Measurements from ENCODE around the gene USP7. TPM values are rescaled to one million over a fixed set of nuclear protein-coding genes. Genes with fewer than 3 reads are reported as not detected.
"Not testable (repeated sequence)": the region's sequence is repeated elsewhere in the genome, so short reads cannot be mapped to it uniquely, and the experiment has no call there.

USP7 gene
- polyA plus RNA-seq, 1 donor = 110 TPM

DNA sequence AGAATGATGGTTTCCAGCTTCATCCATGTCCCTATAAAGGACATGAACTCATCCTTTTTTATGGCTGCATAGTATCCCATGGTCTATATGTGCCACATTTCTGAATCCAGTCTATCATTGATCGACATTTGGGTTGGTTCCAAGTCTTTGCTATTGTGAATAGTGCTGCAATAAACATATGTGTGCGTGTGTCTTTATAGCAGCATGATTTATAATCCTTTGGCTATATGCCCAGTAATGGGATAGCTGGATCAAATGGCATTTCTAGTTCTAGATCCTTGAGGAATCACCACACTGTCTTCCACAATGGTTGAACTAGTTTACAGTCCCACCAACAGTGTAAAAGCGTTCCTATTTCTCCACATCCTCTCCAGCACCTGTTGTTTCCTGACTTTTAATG is 12.5 kb upstream of the USP7 start:
- not testable (repeated sequence) for H3K27me3 ChIP-seq (ENCODE audit: control insufficient read depth, insufficient read depth, low read length); H3K27ac ChIP-seq (ENCODE audit: low read length); H3K4me3 ChIP-seq (ENCODE audit: low read length); DNase-seq; H3K9me3 ChIP-seq (ENCODE audit: control insufficient read depth, low read depth, low read length); H3K4me1 ChIP-seq (ENCODE audit: control insufficient read depth, insufficient read depth, low read length); H3K36me3 ChIP-seq (ENCODE audit: control insufficient read depth, insufficient read depth, low read length)
- no CpG with 5 or more reads among the region's 3 CpGs for WGBS (ENCODE audit: insufficient coverage, low lambda C conversion rate)

DNA sequence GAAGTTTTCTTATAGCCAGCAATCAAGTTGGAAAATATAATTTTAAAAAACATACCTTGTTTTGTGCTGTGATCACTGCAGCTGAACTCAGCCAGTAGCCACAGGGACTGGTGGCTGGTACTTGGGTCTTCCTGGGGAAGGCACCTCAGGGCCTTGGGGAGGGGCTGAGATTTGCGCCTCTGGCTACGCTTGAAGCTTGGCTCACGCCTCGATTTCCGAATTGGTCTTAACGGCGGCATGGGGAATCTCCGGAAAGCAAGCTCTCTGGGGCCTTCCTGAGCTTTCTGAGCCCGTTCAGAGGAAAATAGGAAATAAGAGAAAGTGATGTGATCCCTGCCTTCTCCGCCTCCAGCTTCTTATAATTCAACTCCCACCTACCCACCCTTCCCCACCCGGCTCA is 11.3 kb upstream of the USP7 start:
- no peak overlapping the region for H3K27ac ChIP-seq (ENCODE audit: low read length)
- no peaks in the 10 kb centered on the region for H3K36me3 ChIP-seq (ENCODE audit: control insufficient read depth, insufficient read depth, low read length)
- H3K9me3 ChIP-seq (ENCODE audit: control insufficient read depth, low read depth, low read length) = no peaks in the 10 kb centered on the region
- no peak overlapping the region for H3K4me3 ChIP-seq (ENCODE audit: low read length)
- H3K27me3 ChIP-seq (ENCODE audit: control insufficient read depth, insufficient read depth, low read length) = no peaks in the 10 kb centered on the region
- no peak for DNase-seq
- no peaks in the 10 kb centered on the region for H3K4me1 ChIP-seq (ENCODE audit: control insufficient read depth, insufficient read depth, low read length)
- WGBS (ENCODE audit: insufficient coverage, low lambda C conversion rate) = 68% methylated on average over 2 of the region's 11 CpGs

- Histone ChIP-seq H3K27ac (ENCODE audit: low read length) (no peak overlapping the region), H3K27me3 (ENCODE audit: control insufficient read depth, insufficient read depth, low read length) (no peaks in the 10 kb centered on the region), H3K4me1 (ENCODE audit: control insufficient read depth, insufficient read depth, low read length) (no peaks in the 10 kb centered on the region), H3K36me3 (ENCODE audit: control insufficient read depth, insufficient read depth, low read length) (no peaks in the 10 kb centered on the region), H3K4me3 (ENCODE audit: low read length) (no peak overlapping the region), H3K9me3 (ENCODE audit: control insufficient read depth, low read depth, low read length) (no peaks in the 10 kb centered on the region)
- WGBS (ENCODE audit: insufficient coverage, low lambda C conversion rate) = no CpG with 5 or more reads among the region's 7 CpGs
- DNase-seq = no peak
Observed at GRCh38 chr16:8972843-8973586, 9.3 kb upstream of the USP7 start.

- no peaks in the 10 kb centered on the region for H3K36me3 ChIP-seq (ENCODE audit: control insufficient read depth, insufficient read depth, low read length)
- 100% methylated on average over 1 of the region's 1 CpG for WGBS (ENCODE audit: insufficient coverage, low lambda C conversion rate)
- H3K4me1 ChIP-seq (ENCODE audit: control insufficient read depth, insufficient read depth, low read length) = no peaks in the 10 kb centered on the region
- H3K27ac ChIP-seq (ENCODE audit: low read length) = no peak overlapping the region
- H3K9me3 ChIP-seq (ENCODE audit: control insufficient read depth, low read depth, low read length) = no peaks in the 10 kb centered on the region
- no peak overlapping the region for H3K4me3 ChIP-seq (ENCODE audit: low read length)
- DNase-seq = no peak
- no peaks in the 10 kb centered on the region for H3K27me3 ChIP-seq (ENCODE audit: control insufficient read depth, insufficient read depth, low read length)
Observed at GRCh38 chr16:8971416-8971815, 7.7 kb upstream of the USP7 start.

DNA sequence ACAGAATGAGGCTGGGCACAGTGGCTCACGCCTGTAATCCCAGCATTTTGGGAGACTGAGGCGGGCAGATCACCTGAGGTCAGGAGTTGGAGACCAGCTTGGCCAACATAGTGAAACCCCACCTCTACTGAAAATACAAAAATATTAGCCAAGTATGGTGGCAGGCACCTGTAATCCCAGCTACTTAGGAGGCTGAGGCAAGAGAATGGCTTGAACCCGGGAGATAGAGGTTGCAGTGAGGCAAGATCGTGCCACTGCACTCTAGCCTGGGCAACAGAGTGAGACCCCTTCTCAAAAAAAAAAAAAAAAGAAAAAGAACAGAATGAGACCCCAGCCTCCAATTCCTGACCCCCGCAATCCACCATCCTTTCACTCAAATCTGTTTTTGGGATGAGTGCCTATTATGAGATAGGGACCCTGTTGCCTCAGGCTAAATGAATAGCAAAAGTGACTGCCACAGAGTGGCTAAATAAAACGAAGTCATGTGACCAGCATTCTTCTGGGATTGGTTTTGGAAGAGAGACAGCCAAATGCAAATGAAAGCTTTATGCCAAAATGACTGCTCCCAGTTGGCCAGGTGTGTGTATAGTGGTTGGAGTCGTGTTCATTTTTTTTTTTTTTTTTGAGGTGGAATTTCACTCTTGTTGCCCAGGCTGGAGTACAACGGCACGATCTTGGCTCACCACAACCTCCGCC is 5.6 kb upstream of the USP7 start:
- H3K4me3 ChIP-seq (ENCODE audit: low read length); H3K4me1 ChIP-seq (ENCODE audit: control insufficient read depth, insufficient read depth, low read length); H3K36me3 ChIP-seq (ENCODE audit: control insufficient read depth, insufficient read depth, low read length); DNase-seq; H3K9me3 ChIP-seq (ENCODE audit: control insufficient read depth, low read depth, low read length); H3K27me3 ChIP-seq (ENCODE audit: control insufficient read depth, insufficient read depth, low read length); H3K27ac ChIP-seq (ENCODE audit: low read length): not testable (repeated sequence)
- WGBS (ENCODE audit: insufficient coverage, low lambda C conversion rate) = 60% methylated on average over 1 of the region's 10 CpGs

DNA sequence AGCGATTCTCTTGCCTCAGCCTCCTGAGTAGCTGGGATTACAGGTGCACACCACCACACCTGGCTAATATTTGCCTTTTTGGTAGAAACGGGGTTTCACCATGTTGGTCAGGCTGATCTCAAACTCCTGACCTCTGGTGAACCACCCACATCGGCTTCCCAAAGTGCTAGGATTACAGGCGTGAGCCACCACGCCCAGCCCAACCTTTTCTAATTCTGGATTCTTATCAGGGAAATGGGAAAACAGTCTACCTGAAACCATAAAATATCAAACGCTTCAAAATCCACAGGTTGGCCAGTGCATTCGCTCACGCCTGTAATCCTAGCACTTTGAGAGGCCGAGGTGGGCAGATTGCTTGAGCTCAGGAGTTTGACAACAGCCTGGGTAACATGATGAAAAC is 4.3 kb upstream of the USP7 start:
- DNase-seq; H3K9me3 ChIP-seq (ENCODE audit: control insufficient read depth, low read depth, low read length); H3K4me3 ChIP-seq (ENCODE audit: low read length); H3K27ac ChIP-seq (ENCODE audit: low read length); H3K27me3 ChIP-seq (ENCODE audit: control insufficient read depth, insufficient read depth, low read length); H3K4me1 ChIP-seq (ENCODE audit: control insufficient read depth, insufficient read depth, low read length); H3K36me3 ChIP-seq (ENCODE audit: control insufficient read depth, insufficient read depth, low read length): not testable (repeated sequence)
- 60% methylated on average over 1 of the region's 9 CpGs for WGBS (ENCODE audit: insufficient coverage, low lambda C conversion rate)

DNA sequence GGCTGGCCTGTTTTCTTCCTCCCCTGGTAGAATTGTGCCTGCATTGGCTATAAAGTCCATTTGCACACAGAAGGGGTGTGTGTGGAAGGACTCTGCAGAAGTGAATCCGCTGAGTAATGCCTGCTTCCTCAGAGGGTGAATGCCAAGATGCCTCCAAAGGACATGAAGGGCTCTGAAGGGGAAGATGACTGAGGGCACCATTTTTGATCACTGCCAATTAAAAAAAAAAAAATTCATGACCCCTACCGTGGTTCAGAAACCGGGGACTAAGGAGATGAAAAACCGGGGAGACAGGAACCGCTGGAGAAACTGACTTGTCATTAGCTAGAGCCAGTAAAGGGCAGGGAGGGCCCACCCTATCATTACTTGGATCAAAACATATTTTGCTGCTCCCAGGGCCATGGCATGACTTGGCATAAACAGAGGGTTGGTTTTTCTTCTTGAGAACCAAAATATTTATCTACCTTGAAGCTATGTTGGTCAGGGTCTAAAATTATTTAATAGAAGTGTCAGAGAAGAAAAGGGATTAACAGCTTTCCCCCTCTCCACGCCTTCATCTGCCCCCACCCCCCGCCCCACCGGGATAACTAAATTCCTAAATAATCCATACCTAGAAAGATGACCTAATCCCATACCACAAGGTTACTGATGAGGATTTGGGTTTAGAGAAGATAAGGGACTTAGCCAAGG is 3.6 kb upstream of the USP7 start:
- Histone ChIP-seq H3K9me3 (ENCODE audit: control insufficient read depth, low read depth, low read length) (no peaks in the 10 kb centered on the region), H3K4me1 (ENCODE audit: control insufficient read depth, insufficient read depth, low read length) (no peaks in the 10 kb centered on the region), H3K36me3 (ENCODE audit: control insufficient read depth, insufficient read depth, low read length) (no peaks in the 10 kb centered on the region), H3K27ac (ENCODE audit: low read length) (no peak overlapping the region), H3K27me3 (ENCODE audit: control insufficient read depth, insufficient read depth, low read length) (no peaks in the 10 kb centered on the region), H3K4me3 (ENCODE audit: low read length) (no peak overlapping the region)
- DNase-seq = no peak
- WGBS (ENCODE audit: insufficient coverage, low lambda C conversion rate) = 60% methylated on average over 1 of the region's 8 CpGs

GRCh38 chr16:8966817-8967131 is 3.1 kb upstream of the USP7 start:
- H3K27me3 ChIP-seq (ENCODE audit: control insufficient read depth, insufficient read depth, low read length) = no peaks in the 10 kb centered on the region
- no peak for DNase-seq
- H3K9me3 ChIP-seq (ENCODE audit: control insufficient read depth, low read depth, low read length) = no peaks in the 10 kb centered on the region
- H3K4me3 ChIP-seq (ENCODE audit: low read length) = no peak overlapping the region
- H3K36me3 ChIP-seq (ENCODE audit: control insufficient read depth, insufficient read depth, low read length) = no peaks in the 10 kb centered on the region
- WGBS (ENCODE audit: insufficient coverage, low lambda C conversion rate) = no CpG with 5 or more reads among the region's 3 CpGs
- peaks cover 2% of the 10 kb centered on the region for H3K4me1 ChIP-seq (ENCODE audit: control insufficient read depth, insufficient read depth, low read length)
- no peak overlapping the region for H3K27ac ChIP-seq (ENCODE audit: low read length)

DNA sequence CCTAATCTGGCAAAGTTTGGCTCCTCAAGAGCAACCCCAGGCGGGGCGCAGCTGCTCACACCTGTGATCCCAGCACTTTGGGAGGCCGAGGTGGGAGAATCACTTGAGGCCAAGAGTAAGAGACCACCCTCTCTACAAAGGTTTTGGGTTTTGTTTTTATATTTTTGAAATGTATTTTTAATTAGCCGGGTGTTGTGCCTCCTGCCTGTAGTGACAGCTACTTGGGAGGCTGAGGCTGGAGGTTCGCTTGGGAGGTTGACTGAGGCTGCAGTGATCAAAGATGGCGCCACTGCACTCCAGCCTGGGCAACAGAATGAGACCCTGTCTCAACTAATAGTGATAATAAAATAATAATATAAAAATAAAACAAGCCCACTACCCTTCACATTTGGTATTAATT is 756 bp upstream of the USP7 start:
- peak overlapping the region; percentile 56 for H3K27ac ChIP-seq (ENCODE audit: low read length)
- H3K36me3 ChIP-seq (ENCODE audit: control insufficient read depth, insufficient read depth, low read length) = no peaks in the 10 kb centered on the region
- H3K27me3 ChIP-seq (ENCODE audit: control insufficient read depth, insufficient read depth, low read length) = no peaks in the 10 kb centered on the region
- H3K4me1 ChIP-seq (ENCODE audit: control insufficient read depth, insufficient read depth, low read length) = peaks cover 19% of the 10 kb centered on the region
- DNase-seq = no peak
- H3K9me3 ChIP-seq (ENCODE audit: control insufficient read depth, low read depth, low read length) = no peaks in the 10 kb centered on the region
- WGBS (ENCODE audit: insufficient coverage, low lambda C conversion rate) = 100% methylated on average over 1 of the region's 6 CpGs
- H3K4me3 ChIP-seq (ENCODE audit: low read length) = peak overlapping the region; percentile 67

- WGBS (ENCODE audit: insufficient coverage, low lambda C conversion rate) = no CpG with 5 or more reads among the region's 146 CpGs
- Histone ChIP-seq H3K9me3 (ENCODE audit: control insufficient read depth, low read depth, low read length) (no peaks in the 10 kb centered on the region), H3K27me3 (ENCODE audit: control insufficient read depth, insufficient read depth, low read length) (no peaks in the 10 kb centered on the region), H3K27ac (ENCODE audit: low read length) (no peak overlapping the region), H3K36me3 (ENCODE audit: control insufficient read depth, insufficient read depth, low read length) (no peaks in the 10 kb centered on the region), H3K4me1 (ENCODE audit: control insufficient read depth, insufficient read depth, low read length) (peaks cover 28% of the 10 kb centered on the region), H3K4me3 (ENCODE audit: low read length) (peak overlapping the region; percentile 80)
- DNase-seq = peak in 1 of 2 donors; percentile 55
Observed at GRCh38 chr16:8963010-8963820, 491 bp downstream of the USP7 start.

All from large intestine (tissue), 3 donors.